GM12878 (cell line): ENCODE data around the gene NACAD. TPM values are rescaled to one million over a fixed set of nuclear protein-coding genes. Genes with fewer than 3 reads are reported as not detected.

ENCODE experiments used
- ATAC-seq: fragments of 200-7000 bp; cut with Tn5 transposase; 3 replicates; pipeline ENCODE4 v1.9.1; 2020; ENCODE audit warnings: mild to moderate bottlenecking, moderate library complexity
- BruUV-seq: library from RNA; stranded (reverse); fragments of 400-500 nt; replicated peaks from 2 replicates; lab custom pipeline; 2021; lab: Mats Ljungman, UMichigan
- CTCF ChIA-PET: fragments of 300-600 bp; sonication (Branson Sonifier 250); formaldehyde crosslinking; extraction: SDS; loops from one replicate; lab custom pipeline; 2021; ENCODE audit warnings: inconsistent platforms; lab: Yijun Ruan, JAX
- POLR2A ChIA-PET: fragments of 350-600 bp; formaldehyde crosslinking; extraction: SDS; loops from one replicate; lab custom pipeline; 2021; ENCODE audit warnings: inconsistent platforms; lab: Charles Lee
- RAD21 ChIA-PET: fragments of 300-600 bp; sonication (Branson Sonifier 250); formaldehyde crosslinking; loops from one replicate; lab custom pipeline; 2023; ENCODE audit warnings: antibody characterized with exemption; ENCODE audit not compliant: unreplicated experiment; lab: Charles Lee
- SMC1A ChIA-PET: fragments of 300-600 bp; sonication (Branson Sonifier 250); formaldehyde crosslinking; loops from one replicate; lab custom pipeline; 2023; ENCODE audit not compliant: unreplicated experiment, uncharacterized antibody; lab: Charles Lee
- DNase-seq: peaks from one replicate; pipeline ENCODE4 v3.0.0-alpha.2; 2011; ENCODE audit warnings: low read depth, low spot score
- FAIRE-seq: peaks from 3 replicates; lab custom pipeline; 2011; peaks lifted over from hg19 to GRCh38; lab: Jason Lieb, UNC
- H2AFZ ChIP-seq: 2 replicates; pipeline ENCODE4 v1.6.0; 2011; ENCODE audit warnings: low read depth, low read length, control low read depth; ENCODE audit not compliant: control insufficient read depth
- H3K27ac ChIP-seq: 2 replicates; pipeline ENCODE4 v1.5.1; 2011; ENCODE audit warnings: control low read depth; ENCODE audit not compliant: control insufficient read depth, insufficient read depth
- H3K27me3 ChIP-seq, 2 experiments: replicated peaks in 1 of 2; 2 replicates each; pipeline versions ENCODE4 v1.6.0 to v1.6.1; 2011; ENCODE audit warnings: low read length in 1 of 2; ENCODE audit not compliant: control insufficient read depth in 2 of 2, insufficient read depth in 2 of 2
- H3K36me3 ChIP-seq, 2 experiments: 2 replicates each; pipeline ENCODE4 v1.5.1; 2011; ENCODE audit warnings: low read length in 1 of 2; ENCODE audit not compliant: control insufficient read depth in 2 of 2, insufficient read depth in 2 of 2
- H3K4me1 ChIP-seq: 2 replicates; pipeline ENCODE4 v1.6.1; 2011; ENCODE audit warnings: mild to moderate bottlenecking, low read length, moderate library complexity, mixed read lengths; ENCODE audit not compliant: control insufficient read depth, insufficient read depth
- H3K4me2 ChIP-seq: 2 replicates; pipeline ENCODE4 v1.6.0; 2011; ENCODE audit warnings: control low read depth; ENCODE audit not compliant: control insufficient read depth, insufficient read depth
- H3K4me3 ChIP-seq: fragments of 200-600 bp; sonication (generic); 2 replicates; pipeline ENCODE4 v1.5.1; 2016
- H3K79me2 ChIP-seq: 2 replicates; pipeline ENCODE4 v1.6.0; 2011; ENCODE audit warnings: low read length; ENCODE audit not compliant: control insufficient read depth, insufficient read depth
- H3K9ac ChIP-seq: 2 replicates; pipeline ENCODE4 v1.8.0; 2011; ENCODE audit warnings: low read length, control low read depth, mixed read lengths; ENCODE audit not compliant: control insufficient read depth, insufficient read depth
- H3K9me3 ChIP-seq: replicated peaks from 3 replicates; pipeline ENCODE4 v1.5.1; 2011; ENCODE audit warnings: mild to moderate bottlenecking, low read length; ENCODE audit not compliant: control insufficient read depth, insufficient read depth
- H4K20me1 ChIP-seq: 2 replicates; pipeline ENCODE4 v1.6.0; 2011; ENCODE audit not compliant: control insufficient read depth, insufficient read depth
- ATF7 ChIP-seq: fragments of 450-650 bp; IDR thresholded peaks from 2 replicates; pipeline ENCODE4 v1.6.1; 2016; ENCODE audit warnings: low read depth, mild to moderate bottlenecking
- BACH1 ChIP-seq: fragments of 450-650 bp; IDR thresholded peaks from 2 replicates; pipeline ENCODE4 v1.6.1; 2017; ENCODE audit warnings: mild to moderate bottlenecking, borderline replicate concordance
- BCL11A ChIP-seq: IDR thresholded peaks from 2 replicates; pipeline ENCODE4 v1.6.1; 2011; ENCODE audit warnings: low read depth, low read length
- BHLHE40 ChIP-seq, 2 experiments: fragments of 450-650 bp in 1 of 2; IDR thresholded peaks; 2 replicates each; pipeline ENCODE4 v1.6.1; 2011 to 2017; ENCODE audit warnings: low read depth in 2 of 2, borderline replicate concordance in 1 of 2, improper control_type of control experiment in 1 of 2, low read length in 1 of 2, mild to moderate bottlenecking in 1 of 2
- E2F8 ChIP-seq: fragments of 450-650 bp; IDR thresholded peaks from 2 replicates; pipeline ENCODE4 v1.6.1; 2018; ENCODE audit warnings: mild to moderate bottlenecking, low read depth, moderate library complexity; ENCODE audit not compliant: partially characterized antibody
- EZH2 ChIP-seq: IDR thresholded peaks from 2 replicates; pipeline ENCODE4 v1.6.1; 2012; ENCODE audit warnings: low read depth, mild to moderate bottlenecking, control low read depth, inconsistent platforms, low read length, borderline replicate concordance; ENCODE audit not compliant: control insufficient read depth
- PKNOX1 ChIP-seq: fragments of 450-650 bp; IDR thresholded peaks from 2 replicates; pipeline ENCODE4 v1.6.1; 2016; ENCODE audit warnings: mild to moderate bottlenecking
- RAD51 ChIP-seq: fragments of 450-650 bp; IDR thresholded peaks from 2 replicates; pipeline ENCODE4 v1.6.1; 2016; ENCODE audit warnings: moderate library complexity, mild to moderate bottlenecking, inconsistent platforms
- USF2 ChIP-seq: IDR thresholded peaks from 2 replicates; pipeline ENCODE4 v1.6.1; 2011; ENCODE audit warnings: low read depth, low read length, improper control_type of control experiment, borderline replicate concordance
- WGBS: methylation state at CpG from one replicate; pipeline ENCODE4 v1.1.6; 2016; ENCODE audit warnings: low lambda C conversion rate; ENCODE audit not compliant: insufficient replicate concordance, insufficient coverage; ENCODE audit errors: missing lambda C conversion rate; 5-methylcytosine and 5-hydroxymethylcytosine counted together
- in situ Hi-C: fragments of 300-500 bp; cut with MboI; formaldehyde crosslinking; loops from 9 replicates; pipeline ENCODE4 v1.14.3; 2018; ENCODE audit warnings: mixed read lengths
- intact Hi-C: fragments of 100-400 bp; cut with micrococcal nuclease; formaldehyde crosslinking; loops from one replicate; pipeline ENCODE4 v1.14.2; 2022; ENCODE audit not compliant: unreplicated experiment
- polyA plus RNA-seq, 11 experiments: library from polyadenylated mRNA; depleted of rRNA in 4 of 11; unstranded in 6 of 11; stranded (reverse) in 5 of 11; fragments of >200 nt; fragmentation: Nextera tagmentation in 4 of 11; fragmentation: Illumina TruSeq in 1 of 11; extraction: Ambion mirVana in 4 of 11; extraction: Trizol in 1 of 11; gene quantifications; 1 replicate in 1 of 11; 2 replicates in 10 of 11; pipeline versions ENCODE4 v1.2.1 to v1.2.3, GENCODE V29; 2011 to 2016; ENCODE audit warnings: inconsistent platforms in 2 of 11, missing spikeins in 2 of 11, low read depth in 1 of 11
- total RNA-seq, 4 experiments: library from RNA; depleted of rRNA in 3 of 4; stranded (reverse); fragments of >200 nt in 3 of 4; fragmentation: Illumina TruSeq in 1 of 4; extraction: Trizol in 1 of 4; gene quantifications; 2 replicates each; pipeline versions ENCODE4 v1.2.1 to v1.2.3, GENCODE V29; 2013 to 2021
- TF ChIP-seq, protein P1 (sequence below): fragments of 450-650 bp; IDR thresholded peaks from 2 replicates; pipeline ENCODE4 v1.6.1; 2016; ENCODE audit warnings: mild to moderate bottlenecking, moderate library complexity, borderline replicate concordance
- TF ChIP-seq, protein P2 (sequence below): IDR thresholded peaks from 2 replicates; pipeline ENCODE4 v1.6.1; 2011; ENCODE audit warnings: low read depth, mild to moderate bottlenecking, low read length, moderate library complexity, borderline replicate concordance; ENCODE audit errors: extremely low read depth

Gene NACAD
- total and polyA plus RNA-seq, 10 of the 15 experiments (the other 5 are each of a cell fraction or from before 2014, with no cell fraction given) = not detected

- TF ChIP-seq BACH1 (no peak), ATF7 (no peak), EZH2 (no peak), RAD51 (no peak)
These were observed 29.5 kb upstream of the NACAD start (continued) for GRCh38 chr7:45118292-45118691.

GRCh38 chr7:45117582-45117981, 28.8 kb upstream of the NACAD start:
- intact Hi-C loops = no loop called here
- SMC1A ChIA-PET = interaction anchor here (0.6 to 1.0 kb wide), 3 partner anchors 123 to 237 kb away, joined by 3 read pairs; no protein-coding TSS in a partner anchor
- Histone ChIP-seq H3K36me3 (no peaks in the 10 kb centered on the region), H3K4me3 (no peak overlapping the region), H3K27me3 (no peaks in the 10 kb centered on the region; a peak in 1 of 4 replicates), H3K9me3 (no peaks in the 10 kb centered on the region), H4K20me1 (no peaks in the 10 kb centered on the region), H3K4me2 (no peak overlapping the region), H3K79me2 (no peaks in the 10 kb centered on the region), H3K9ac (no peak overlapping the region), H2AFZ (no peak overlapping the region), H3K27ac (no peak overlapping the region), H3K4me1 (no peaks in the 10 kb centered on the region; the same call in 1 of the 2 replicates)
- BruUV-seq = no TSS peak
- no peak for TF ChIP-seq USF2
- no peak for TF ChIP-seq PKNOX1
- no peak for TF ChIP-seq BCL11A
- no peak for TF ChIP-seq E2F8
- TF ChIP-seq, protein P1, sequence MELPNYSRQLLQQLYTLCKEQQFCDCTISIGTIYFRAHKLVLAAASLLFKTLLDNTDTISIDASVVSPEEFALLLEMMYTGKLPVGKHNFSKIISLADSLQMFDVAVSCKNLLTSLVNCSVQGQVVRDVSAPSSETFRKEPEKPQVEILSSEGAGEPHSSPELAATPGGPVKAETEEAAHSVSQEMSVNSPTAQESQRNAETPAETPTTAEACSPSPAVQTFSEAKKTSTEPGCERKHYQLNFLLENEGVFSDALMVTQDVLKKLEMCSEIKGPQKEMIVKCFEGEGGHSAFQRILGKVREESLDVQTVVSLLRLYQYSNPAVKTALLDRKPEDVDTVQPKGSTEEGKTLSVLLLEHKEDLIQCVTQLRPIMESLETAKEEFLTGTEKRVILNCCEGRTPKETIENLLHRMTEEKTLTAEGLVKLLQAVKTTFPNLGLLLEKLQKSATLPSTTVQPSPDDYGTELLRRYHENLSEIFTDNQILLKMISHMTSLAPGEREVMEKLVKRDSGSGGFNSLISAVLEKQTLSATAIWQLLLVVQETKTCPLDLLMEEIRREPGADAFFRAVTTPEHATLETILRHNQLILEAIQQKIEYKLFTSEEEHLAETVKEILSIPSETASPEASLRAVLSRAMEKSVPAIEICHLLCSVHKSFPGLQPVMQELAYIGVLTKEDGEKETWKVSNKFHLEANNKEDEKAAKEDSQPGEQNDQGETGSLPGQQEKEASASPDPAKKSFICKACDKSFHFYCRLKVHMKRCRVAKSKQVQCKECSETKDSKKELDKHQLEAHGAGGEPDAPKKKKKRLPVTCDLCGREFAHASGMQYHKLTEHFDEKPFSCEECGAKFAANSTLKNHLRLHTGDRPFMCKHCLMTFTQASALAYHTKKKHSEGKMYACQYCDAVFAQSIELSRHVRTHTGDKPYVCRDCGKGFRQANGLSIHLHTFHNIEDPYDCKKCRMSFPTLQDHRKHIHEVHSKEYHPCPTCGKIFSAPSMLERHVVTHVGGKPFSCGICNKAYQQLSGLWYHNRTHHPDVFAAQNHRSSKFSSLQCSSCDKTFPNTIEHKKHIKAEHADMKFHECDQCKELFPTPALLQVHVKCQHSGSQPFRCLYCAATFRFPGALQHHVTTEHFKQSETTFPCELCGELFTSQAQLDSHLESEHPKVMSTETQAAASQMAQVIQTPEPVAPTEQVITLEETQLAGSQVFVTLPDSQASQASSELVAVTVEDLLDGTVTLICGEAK = no peak
- no peak for TF ChIP-seq BHLHE40 (IDR thresholded peaks at IDR 0.05; ENCODE audit: borderline replicate concordance in 1 of 2, low read depth in 2 of 2, low read length in 1 of 2)
- TF ChIP-seq, protein P2, sequence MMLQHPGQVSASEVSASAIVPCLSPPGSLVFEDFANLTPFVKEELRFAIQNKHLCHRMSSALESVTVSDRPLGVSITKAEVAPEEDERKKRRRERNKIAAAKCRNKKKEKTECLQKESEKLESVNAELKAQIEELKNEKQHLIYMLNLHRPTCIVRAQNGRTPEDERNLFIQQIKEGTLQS = no peak
- ATAC-seq (no peak), DNase-seq (no peak), FAIRE-seq (no peak)
- RAD21 ChIA-PET = interaction anchor here (0.5 to 1.5 kb wide), 2 partner anchors 18 to 198 kb away, joined by 3 read pairs; no protein-coding TSS in a partner anchor
- in situ Hi-C loops = no loop called here
- POLR2A ChIA-PET = interaction anchor here (0.6 kb wide), 1 partner anchor 129 kb away, joined by 4 read pairs; no protein-coding TSS in a partner anchor
- CTCF ChIA-PET = interaction anchor here (2.6 kb wide), 1 partner anchor 18 kb away, joined by 7 read pairs; no protein-coding TSS in a partner anchor
- WGBS = 27% methylated on average over 4 of the region's 4 CpGs
